Esophagus squamous epithelium (tissue), 4 donors: ENCODE measurements around the gene TRMT6.

Source experiments
- POLR2A ChIP-seq, 4 donors: fragments of 450-650 bp; IDR thresholded peaks; one replicate each; pipeline ENCODE4 v1.6.1; 2017; ENCODE audit warnings: antibody characterized with exemption in 4 of 4, mild to moderate bottlenecking in 4 of 4, moderate library complexity in 3 of 4
- TF ChIP-seq, protein P1 (sequence below), 6 experiments: fragments of 450-650 bp in 4 of 6; fragments of 200-600 bp in 2 of 6; sonication (generic) in 2 of 6; IDR thresholded peaks; one replicate each; pipeline ENCODE4 v1.5.1; 2016 to 2019; ENCODE audit warnings: antibody characterized with exemption in 6 of 6, mild to moderate bottlenecking in 4 of 6, moderate library complexity in 4 of 6

DNA sequence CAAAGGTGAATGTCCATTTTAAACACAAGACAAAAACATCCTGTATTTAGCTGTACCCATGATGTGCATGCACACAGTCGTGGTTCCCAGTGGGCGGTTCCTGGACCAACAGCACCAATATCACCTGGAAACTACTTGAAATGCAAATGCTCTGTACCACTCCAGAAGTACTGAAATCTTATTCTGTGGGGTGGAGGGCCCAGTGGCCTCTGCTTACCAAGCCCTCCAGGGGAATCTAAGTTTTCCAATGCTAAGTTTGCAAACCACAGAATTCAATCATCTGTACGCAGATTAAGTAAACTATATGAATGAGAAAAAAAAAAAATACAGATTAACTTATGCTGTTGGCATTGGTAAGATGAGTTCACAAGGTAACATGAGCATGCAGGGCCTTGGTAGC lies 14.1 kb downstream of the TRMT6 start:
- TF ChIP-seq, protein P1, sequence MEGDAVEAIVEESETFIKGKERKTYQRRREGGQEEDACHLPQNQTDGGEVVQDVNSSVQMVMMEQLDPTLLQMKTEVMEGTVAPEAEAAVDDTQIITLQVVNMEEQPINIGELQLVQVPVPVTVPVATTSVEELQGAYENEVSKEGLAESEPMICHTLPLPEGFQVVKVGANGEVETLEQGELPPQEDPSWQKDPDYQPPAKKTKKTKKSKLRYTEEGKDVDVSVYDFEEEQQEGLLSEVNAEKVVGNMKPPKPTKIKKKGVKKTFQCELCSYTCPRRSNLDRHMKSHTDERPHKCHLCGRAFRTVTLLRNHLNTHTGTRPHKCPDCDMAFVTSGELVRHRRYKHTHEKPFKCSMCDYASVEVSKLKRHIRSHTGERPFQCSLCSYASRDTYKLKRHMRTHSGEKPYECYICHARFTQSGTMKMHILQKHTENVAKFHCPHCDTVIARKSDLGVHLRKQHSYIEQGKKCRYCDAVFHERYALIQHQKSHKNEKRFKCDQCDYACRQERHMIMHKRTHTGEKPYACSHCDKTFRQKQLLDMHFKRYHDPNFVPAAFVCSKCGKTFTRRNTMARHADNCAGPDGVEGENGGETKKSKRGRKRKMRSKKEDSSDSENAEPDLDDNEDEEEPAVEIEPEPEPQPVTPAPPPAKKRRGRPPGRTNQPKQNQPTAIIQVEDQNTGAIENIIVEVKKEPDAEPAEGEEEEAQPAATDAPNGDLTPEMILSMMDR (IDR thresholded peaks at IDR 0.05) = no peak
- TF ChIP-seq POLR2A (IDR thresholded peaks at IDR 0.05) = no peak
